ENCODE data around the gene ELOVL6.

- TF ChIP-seq CTCF (IDR thresholded peaks at IDR 0.05 in 4 of 5, conservative IDR thresholded peaks at IDR 0.05 in 1 of 5) (no peak), POLR2A (IDR thresholded peaks at IDR 0.05) (no peak)
Observed at GRCh38 chr4:110130576-110131358, 67.6 kb downstream of the ELOVL6 start.
